ENCODE measurements around the gene FBXO4. TPM values are rescaled to one million over a fixed set of nuclear protein-coding genes. Genes with fewer than 3 reads are reported as not detected.

The FBXO4 gene
- total and polyA plus RNA-seq, 2 donors (not counting 1 experiment from before 2014, with no cell fraction given) = 7.6 to 17.9 TPM

DNA sequence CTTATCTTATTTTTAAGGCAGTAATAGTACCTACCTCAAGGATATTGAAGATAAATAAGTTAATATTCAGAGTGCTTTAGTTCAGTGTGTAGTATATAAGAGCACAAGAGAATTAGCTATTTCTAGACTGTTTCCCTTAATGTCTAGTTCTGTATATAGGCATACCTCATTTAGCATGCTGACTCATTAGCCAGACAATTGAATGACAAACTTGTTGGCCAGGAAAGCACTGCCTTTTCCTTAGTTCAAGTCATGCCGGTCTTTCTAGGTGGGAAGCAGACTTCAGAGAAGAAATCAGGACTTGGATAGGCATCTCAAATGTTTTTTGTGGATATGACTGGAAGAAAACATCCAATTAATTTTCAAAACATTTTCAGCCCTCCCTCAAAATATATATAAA is 3.2 kb upstream of the FBXO4 start:
- Mint-ChIP-seq H3K9me3 (ENCODE audit: insufficient read depth) (no peaks in the 10 kb centered on the region), H3K27ac (no peak overlapping the region), H3K27me3 (no peaks in the 10 kb centered on the region), H3K4me1 (peaks cover 33% of the 10 kb centered on the region), H3K4me3 (no peak overlapping the region)
- CTCF ChIA-PET = interaction anchor here (1.3 kb wide), 1 partner anchor 51 kb away, joined by 3 read pairs; the partner anchor contains the start of gene OXCT1
- ATAC-seq (ENCODE audit: low read depth) (no peak), DNase-seq (no peak)
- POLR2A ChIA-PET = no interaction called here
- no CpG with 5 or more reads among the region's 1 CpG for WGBS (ENCODE audit: insufficient coverage)
- Histone ChIP-seq H3K27ac (ENCODE audit: low read length in 2 of 2) (no peak overlapping the region), H4K20me1 (ENCODE audit: control insufficient read depth, insufficient read depth, low read length, poor library complexity, severe bottlenecking) (no peaks in the 10 kb centered on the region), H3K4me3 (ENCODE audit: control extremely low read depth in 1 of 5, extremely low read depth in 1 of 5, insufficient read depth in 1 of 5, low read depth in 2 of 5, low read length in 4 of 5) (no peak overlapping the region), H3K9ac (ENCODE audit: low read length) (no peak overlapping the region), H3K27me3 (replicated peaks in 1 of 4; ENCODE audit: control extremely low read depth in 1 of 4, control insufficient read depth in 3 of 4, insufficient read depth in 4 of 4, low read length in 3 of 4) (no peaks in the 10 kb centered on the region), H3K4me2 (replicated peaks; ENCODE audit: low read depth, low read length, poor library complexity, severe bottlenecking) (no peak overlapping the region), H3K36me3 (replicated peaks in 1 of 2; ENCODE audit: control extremely low read depth in 1 of 2, control insufficient read depth in 1 of 2, extremely low read depth in 1 of 2, insufficient read depth in 2 of 2, low read length in 1 of 2) (peaks cover 4 to 29% of the 10 kb centered on the region in 2 experiments), H3K9me3 (ENCODE audit: control extremely low read depth in 1 of 3, control insufficient read depth in 2 of 3, insufficient read depth in 1 of 3, low read length in 2 of 3) (no peaks in the 10 kb centered on the region), H3K4me1 (ENCODE audit: control insufficient read depth in 2 of 2, insufficient read depth in 2 of 2, low read length in 2 of 2) (peaks cover 17 to 18% of the 10 kb centered on the region in 2 donors), H3K79me2 (ENCODE audit: control insufficient read depth, insufficient read depth, low read length) (peaks cover 4% of the 10 kb centered on the region), H2AFZ (ENCODE audit: insufficient read depth, low read depth, low read length, poor library complexity, severe bottlenecking) (no peak overlapping the region)
- intact Hi-C loops (cut with micrococcal nuclease) = loop anchor here (5.0 to 10.0 kb wide), 3 partner anchors 1090 to 1633 kb away; partner anchors contain the start of gene PAIP1
- TF ChIP-seq EZH2 (IDR thresholded peaks at IDR 0.05; ENCODE audit: borderline replicate concordance, insufficient read depth, low read depth, low read length, poor library complexity, severe bottlenecking) = no peak
- TF ChIP-seq, protein P1, sequence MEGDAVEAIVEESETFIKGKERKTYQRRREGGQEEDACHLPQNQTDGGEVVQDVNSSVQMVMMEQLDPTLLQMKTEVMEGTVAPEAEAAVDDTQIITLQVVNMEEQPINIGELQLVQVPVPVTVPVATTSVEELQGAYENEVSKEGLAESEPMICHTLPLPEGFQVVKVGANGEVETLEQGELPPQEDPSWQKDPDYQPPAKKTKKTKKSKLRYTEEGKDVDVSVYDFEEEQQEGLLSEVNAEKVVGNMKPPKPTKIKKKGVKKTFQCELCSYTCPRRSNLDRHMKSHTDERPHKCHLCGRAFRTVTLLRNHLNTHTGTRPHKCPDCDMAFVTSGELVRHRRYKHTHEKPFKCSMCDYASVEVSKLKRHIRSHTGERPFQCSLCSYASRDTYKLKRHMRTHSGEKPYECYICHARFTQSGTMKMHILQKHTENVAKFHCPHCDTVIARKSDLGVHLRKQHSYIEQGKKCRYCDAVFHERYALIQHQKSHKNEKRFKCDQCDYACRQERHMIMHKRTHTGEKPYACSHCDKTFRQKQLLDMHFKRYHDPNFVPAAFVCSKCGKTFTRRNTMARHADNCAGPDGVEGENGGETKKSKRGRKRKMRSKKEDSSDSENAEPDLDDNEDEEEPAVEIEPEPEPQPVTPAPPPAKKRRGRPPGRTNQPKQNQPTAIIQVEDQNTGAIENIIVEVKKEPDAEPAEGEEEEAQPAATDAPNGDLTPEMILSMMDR (IDR thresholded peaks at IDR 0.05) = no peak

- no peaks in the 10 kb centered on the region for H3K27me3 ChIP-seq (replicated peaks in 1 of 4; ENCODE audit: control extremely low read depth in 1 of 4, control insufficient read depth in 3 of 4, insufficient read depth in 4 of 4, low read length in 3 of 4)
- no peaks in the 10 kb centered on the region for H3K79me2 ChIP-seq (ENCODE audit: control insufficient read depth, insufficient read depth, low read length)
- peak overlapping the region; percentile 96 to 98 for H3K27ac ChIP-seq (ENCODE audit: low read length in 2 of 2)
- DNase-seq (no peak), ATAC-seq (ENCODE audit: low read depth) (no peak)
- CTCF ChIA-PET = interaction anchor here (0.6 to 2.1 kb wide), 4 partner anchors 9 to 133 kb away, joined by 3 to 10 read pairs (median 5); partner anchors contain the start of gene RIMOC1
- H3K27me3 Mint-ChIP-seq = no peaks in the 10 kb centered on the region
- intact Hi-C loops (cut with micrococcal nuclease) = loop anchor here (2.0 to 10.0 kb wide), 6 partner anchors 68 to 1680 kb away; partner anchors contain the start of genes PAIP1 and ZNF131
- peaks cover 13 to 17% of the 10 kb centered on the region in 2 donors for H3K4me1 ChIP-seq (ENCODE audit: control insufficient read depth in 2 of 2, insufficient read depth in 2 of 2, low read length in 2 of 2)
- peak overlapping the region; percentile 28 to 87 (median 75) for H3K4me3 ChIP-seq (ENCODE audit: control extremely low read depth in 1 of 5, extremely low read depth in 1 of 5, insufficient read depth in 1 of 5, low read depth in 2 of 5, low read length in 4 of 5)
- WGBS (ENCODE audit: insufficient coverage) = no CpG with 5 or more reads among the region's 4 CpGs
- H3K27ac Mint-ChIP-seq = peak overlapping the region; percentile 95
- H3K9me3 ChIP-seq (ENCODE audit: control extremely low read depth in 1 of 3, control insufficient read depth in 2 of 3, insufficient read depth in 1 of 3, low read length in 2 of 3) = no peaks in the 10 kb centered on the region
- POLR2A ChIA-PET = interaction anchor here (1.3 to 2.1 kb wide), 4 partner anchors 20 to 1559 kb away, joined by 3 to 15 read pairs (median 7); partner anchors contain the start of genes OXCT1, RIMOC1 and TMEM267
- peak overlapping the region; percentile 92 for H3K9ac ChIP-seq (ENCODE audit: low read length)
- H3K36me3 ChIP-seq (replicated peaks in 1 of 2; ENCODE audit: control extremely low read depth in 1 of 2, control insufficient read depth in 1 of 2, extremely low read depth in 1 of 2, insufficient read depth in 2 of 2, low read length in 1 of 2) = peaks cover 0 to 14% of the 10 kb centered on the region in 2 experiments
- no peaks in the 10 kb centered on the region for H4K20me1 ChIP-seq (ENCODE audit: control insufficient read depth, insufficient read depth, low read length, poor library complexity, severe bottlenecking)
- no peaks in the 10 kb centered on the region for H3K9me3 Mint-ChIP-seq (ENCODE audit: insufficient read depth)
- peaks cover 27% of the 10 kb centered on the region for H3K4me1 Mint-ChIP-seq
- TF ChIP-seq, protein P1 (IDR thresholded peaks at IDR 0.05) = no peak
- no peak for TF ChIP-seq EZH2 (IDR thresholded peaks at IDR 0.05; ENCODE audit: borderline replicate concordance, insufficient read depth, low read depth, low read length, poor library complexity, severe bottlenecking)
- peak overlapping the region; percentile 93 for H3K4me2 ChIP-seq (replicated peaks; ENCODE audit: low read depth, low read length, poor library complexity, severe bottlenecking)
- H2AFZ ChIP-seq (ENCODE audit: insufficient read depth, low read depth, low read length, poor library complexity, severe bottlenecking) = peak overlapping the region; percentile 89
- H3K4me3 Mint-ChIP-seq = peak overlapping the region; percentile 86
Observed at GRCh38 chr5:41924526-41924871, 582 bp upstream of the FBXO4 start.
